MCF 10A (cell line): Measurements from ENCODE around the gene ZKSCAN7. TPM values are rescaled to one million over a fixed set of nuclear protein-coding genes. Genes with fewer than 3 reads are reported as not detected.

Experiments used
- Bru-seq: library from RNA; stranded (reverse); fragments of 400-500 nt; gene quantifications from one replicate; lab custom pipeline; 2021; lab: Mats Ljungman, UMichigan
- BruChase-seq, 2 experiments: library from RNA; stranded (reverse); fragments of 400-500 nt; gene quantifications; one replicate each; lab custom pipeline; 2021; lab: Mats Ljungman, UMichigan
- BruUV-seq: library from RNA; stranded (reverse); fragments of 400-500 nt; replicated peaks from 2 replicates; lab custom pipeline; 2021; lab: Mats Ljungman, UMichigan
- CTCF ChIA-PET: fragments of 300-600 bp; sonication (Branson Sonifier 250); formaldehyde crosslinking; extraction: SDS; loops from one replicate; lab custom pipeline; 2021; ENCODE audit warnings: antibody characterized with exemption, inconsistent platforms; lab: Yijun Ruan, JAX
- POLR2A ChIA-PET: fragments of 300-600, 350-650 bp; sonication (Branson Sonifier 250); formaldehyde crosslinking; extraction: SDS; loops from one replicate; lab custom pipeline; 2020; ENCODE audit warnings: antibody characterized with exemption, inconsistent platforms; lab: Yijun Ruan, JAX
- DNase-seq: peaks from one replicate; pipeline ENCODE4 v3.0.0-alpha.2; 2018; ENCODE audit not compliant: unreplicated experiment
- H3K27ac Mint-ChIP-seq: one replicate; pipeline ENCODE4 v1.8.0; 2022; ENCODE audit warnings: mild to moderate bottlenecking, low read depth, mixed read lengths; ENCODE audit not compliant: unreplicated experiment
- H3K27me3 Mint-ChIP-seq: one replicate; pipeline ENCODE4 v1.8.0; 2022; ENCODE audit warnings: mixed read lengths; ENCODE audit not compliant: insufficient read depth, unreplicated experiment
- H3K36me3 Mint-ChIP-seq: one replicate; pipeline ENCODE4 v1.8.0; 2022; ENCODE audit warnings: mild to moderate bottlenecking, moderate library complexity, mixed read lengths; ENCODE audit not compliant: insufficient read depth, unreplicated experiment
- H3K4me1 Mint-ChIP-seq: one replicate; pipeline ENCODE4 v1.8.0; 2022; ENCODE audit warnings: mixed read lengths; ENCODE audit not compliant: insufficient read depth, unreplicated experiment
- H3K4me3 Mint-ChIP-seq: one replicate; pipeline ENCODE4 v1.8.0; 2022; ENCODE audit warnings: mild to moderate bottlenecking, moderate library complexity, mixed read lengths; ENCODE audit not compliant: unreplicated experiment
- H3K9me3 Mint-ChIP-seq: one replicate; pipeline ENCODE4 v1.8.0; 2022; ENCODE audit warnings: mixed read lengths; ENCODE audit not compliant: unreplicated experiment
- CTCF ChIP-seq: fragments of 200-600 bp; IDR thresholded peaks from one replicate; pipeline ENCODE4 v1.8.0; 2022; ENCODE audit warnings: antibody characterized with exemption, mild to moderate bottlenecking; ENCODE audit not compliant: unreplicated experiment
- intact Hi-C: fragments of 100-400 bp; cut with micrococcal nuclease; formaldehyde crosslinking; loops from 2 replicates; pipeline ENCODE4 v1.14.1; 2022
- long read RNA-seq: library from polyadenylated mRNA; stranded (forward); transcript quantifications from one replicate; pipeline ENCODE4 v2.0.0, GENCODE V29; 2022
- total RNA-seq: library from RNA; stranded (reverse); gene quantifications from 2 replicates; pipeline ENCODE4 v1.2.3, GENCODE V29; 2022

Gene ZKSCAN7
- total RNA-seq, result not detected in 2 replicates
- Bru-seq, nascent RNA, result not detected
- BruChase-seq, experiment 1, labeled RNA remaining after a 6-hour chase, result not detected
- BruChase-seq, experiment 2, labeled RNA remaining after a 2-hour chase, result percentile 4 among the genes with signal in this experiment
- long read RNA-seq, result 0 reads

- no peak for DNase-seq
- no peak within 1 kb of the TSS for H3K4me3 Mint-ChIP-seq
- H3K36me3 Mint-ChIP-seq, result peaks cover 6% of the 10 kb centered on the region
- no peaks in the 10 kb centered on the region for H3K27me3 Mint-ChIP-seq
- H3K9me3 Mint-ChIP-seq, result no peaks in the 10 kb centered on the region
- CTCF ChIA-PET, result no interaction called here
- no peak for TF ChIP-seq CTCF
- no TSS peak for BruUV-seq
- intact Hi-C loops, result no loop called here
- H3K4me1 Mint-ChIP-seq, result no peaks in the 10 kb centered on the region
- no peak within 1 kb of the TSS for H3K27ac Mint-ChIP-seq
- POLR2A ChIA-PET, result no interaction called here
These were observed at the start of gene ZKSCAN7 for GRCh38 chr3:44554626-44555592. Gene ZKSCAN7 (plus strand): TSS chr3:44555193. CDS start chr3:44557048, 1,855 bp downstream.

- no TSS peak for BruUV-seq
- DNase-seq, result no peak
- ChIA-PET POLR2A (interaction anchor here (0.6 kb wide), 1 partner anchor 914 kb away, joined by 3 read pairs; no protein-coding TSS in a partner anchor), CTCF (interaction anchor here (0.6 kb wide), 3 partner anchors 23 to 1943 kb away, joined by 3 read pairs; no protein-coding TSS in a partner anchor)
- Mint-ChIP-seq H3K9me3 (peaks cover 22% of the 10 kb centered on the region), H3K4me1 (peaks cover 10% of the 10 kb centered on the region), H3K27ac (no peak overlapping the region), H3K4me3 (no peak overlapping the region), H3K27me3 (no peaks in the 10 kb centered on the region), H3K36me3 (peaks cover 9% of the 10 kb centered on the region)
- intact Hi-C loops, result no loop called here
- no peak for TF ChIP-seq CTCF
These were observed 48.4 kb upstream of the ZKSCAN7 start for GRCh38 chr3:44506556-44506955.

DNA sequence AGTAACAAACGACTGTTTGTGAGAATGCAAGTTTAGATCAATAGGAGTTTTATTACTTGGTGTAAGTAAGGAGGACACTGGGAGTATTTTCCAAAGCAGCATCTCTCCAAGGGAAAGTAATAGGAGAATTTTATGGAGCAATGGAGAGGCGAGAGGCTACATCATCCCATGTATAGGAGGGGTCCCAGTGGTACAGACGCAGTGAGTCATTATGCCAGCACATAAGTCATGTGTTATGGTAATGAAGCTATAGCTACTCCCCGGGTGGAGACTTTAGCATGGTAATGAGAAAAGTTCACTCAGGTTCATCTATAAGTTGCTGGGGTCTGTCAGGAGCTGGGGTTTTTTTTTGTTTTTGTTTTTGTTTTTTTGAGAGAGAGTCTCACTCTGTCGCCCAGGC lies 48.0 kb upstream of the ZKSCAN7 start:
- POLR2A ChIA-PET, result interaction anchor here (0.6 kb wide), 1 partner anchor 914 kb away, joined by 3 read pairs; no protein-coding TSS in a partner anchor
- Mint-ChIP-seq H3K9me3 (peaks cover 18% of the 10 kb centered on the region), H3K27ac (no peak overlapping the region), H3K36me3 (peaks cover 5% of the 10 kb centered on the region), H3K27me3 (no peaks in the 10 kb centered on the region), H3K4me1 (peaks cover 10% of the 10 kb centered on the region), H3K4me3 (no peak overlapping the region)
- CTCF ChIA-PET, result interaction anchor here (0.6 kb wide), 4 partner anchors 42 to 1942 kb away, joined by 3 read pairs; no protein-coding TSS in a partner anchor
- no TSS peak for BruUV-seq
- no peak for TF ChIP-seq CTCF
- DNase-seq, result no peak
- intact Hi-C loops, result no loop called here
